HG03139 (cell line): ENCODE results near the gene ALOX12.

Experiments used
- ATAC-seq: cut with Tn5 transposase; IDR thresholded peaks from one replicate; pipeline ENCODE4 v1.9.1; 2021; ENCODE audit not compliant: unreplicated experiment

ALOX12 gene

DNA sequence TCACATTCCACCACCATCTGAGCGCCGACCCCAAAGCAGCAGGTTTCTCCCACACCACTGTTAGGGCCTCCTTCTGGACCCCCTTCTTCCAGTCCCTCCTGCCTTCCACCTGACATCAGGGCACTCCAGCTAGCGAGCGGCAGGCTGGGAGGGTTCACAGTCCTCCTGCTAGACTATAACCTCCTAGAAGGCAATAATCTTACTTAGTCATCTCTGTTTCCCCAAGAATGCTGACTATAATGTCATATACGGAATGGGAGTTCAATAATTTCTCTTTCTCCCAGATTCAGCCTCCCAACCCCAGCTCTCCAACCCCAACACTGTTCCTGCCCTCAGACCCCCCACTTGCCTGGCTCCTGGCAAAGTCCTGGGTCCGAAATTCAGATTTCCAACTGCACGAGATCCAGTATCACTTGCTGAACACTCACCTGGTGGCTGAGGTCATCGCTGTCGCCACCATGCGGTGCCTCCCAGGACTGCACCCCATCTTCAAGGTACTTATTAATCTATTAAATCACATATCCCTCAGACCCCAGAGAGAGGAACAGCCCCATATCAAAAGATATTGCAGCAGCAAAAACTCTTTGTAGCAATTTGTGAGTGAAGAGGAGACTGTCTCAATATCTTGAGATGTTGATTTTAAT is 5.6 kb downstream of the ALOX12 start:
- no peak for ATAC-seq

DNA sequence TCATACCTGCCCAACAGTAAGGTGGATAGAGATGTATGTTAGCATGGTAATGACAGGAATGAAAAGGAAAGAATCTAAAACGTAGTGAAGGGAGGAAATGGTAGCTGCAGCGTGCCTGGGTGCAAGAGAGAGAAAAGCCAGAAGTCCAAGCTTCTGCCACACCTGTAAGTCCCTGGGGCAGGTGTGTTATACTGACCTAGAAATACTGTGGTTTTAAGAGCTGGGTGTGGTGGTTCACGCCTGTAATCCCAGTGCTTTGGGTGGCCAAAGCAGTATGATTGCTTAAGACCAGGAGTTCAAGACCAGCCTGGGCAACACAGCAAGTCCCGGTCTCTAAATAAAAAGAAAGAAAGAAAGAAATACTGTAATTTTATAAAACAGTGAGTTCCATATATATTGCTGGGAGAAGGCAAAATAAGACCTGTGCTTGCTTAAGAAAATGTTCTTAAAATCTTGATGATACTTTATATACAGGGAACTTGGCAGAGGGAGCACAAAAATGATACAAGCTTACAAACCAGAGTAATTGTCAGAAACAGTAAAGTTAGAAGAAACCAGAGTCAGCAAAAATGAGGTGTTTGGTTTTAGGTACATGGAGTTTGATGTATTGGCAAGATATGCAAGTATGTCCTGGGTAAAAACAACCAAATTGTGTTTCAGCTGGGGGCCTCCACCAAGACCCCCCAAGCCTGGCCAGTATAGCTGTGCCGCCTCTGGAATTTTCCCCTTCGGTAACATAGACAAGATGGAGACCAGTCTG is 6.6 kb downstream of the ALOX12 start:
- no peak for ATAC-seq

DNA sequence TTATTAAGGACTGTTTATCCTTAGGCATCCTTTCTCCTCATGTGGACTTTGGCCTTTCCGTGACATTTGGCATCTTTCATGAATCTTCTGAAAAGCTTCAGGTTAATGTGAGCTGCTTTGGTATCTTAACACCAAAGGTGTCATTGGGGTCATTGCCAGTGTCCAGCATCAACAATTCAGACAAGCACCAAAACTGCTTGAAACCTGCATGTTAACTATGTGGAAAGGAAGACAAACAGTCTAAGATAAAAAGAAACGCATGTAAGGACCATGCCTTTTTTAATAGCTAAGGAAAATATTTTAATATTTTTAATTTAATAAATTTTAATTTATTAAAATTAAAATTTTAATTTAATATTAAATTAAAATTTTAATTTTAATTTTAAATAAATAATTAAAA is 7.9 kb downstream of the ALOX12 start:
- no peak for ATAC-seq

DNA sequence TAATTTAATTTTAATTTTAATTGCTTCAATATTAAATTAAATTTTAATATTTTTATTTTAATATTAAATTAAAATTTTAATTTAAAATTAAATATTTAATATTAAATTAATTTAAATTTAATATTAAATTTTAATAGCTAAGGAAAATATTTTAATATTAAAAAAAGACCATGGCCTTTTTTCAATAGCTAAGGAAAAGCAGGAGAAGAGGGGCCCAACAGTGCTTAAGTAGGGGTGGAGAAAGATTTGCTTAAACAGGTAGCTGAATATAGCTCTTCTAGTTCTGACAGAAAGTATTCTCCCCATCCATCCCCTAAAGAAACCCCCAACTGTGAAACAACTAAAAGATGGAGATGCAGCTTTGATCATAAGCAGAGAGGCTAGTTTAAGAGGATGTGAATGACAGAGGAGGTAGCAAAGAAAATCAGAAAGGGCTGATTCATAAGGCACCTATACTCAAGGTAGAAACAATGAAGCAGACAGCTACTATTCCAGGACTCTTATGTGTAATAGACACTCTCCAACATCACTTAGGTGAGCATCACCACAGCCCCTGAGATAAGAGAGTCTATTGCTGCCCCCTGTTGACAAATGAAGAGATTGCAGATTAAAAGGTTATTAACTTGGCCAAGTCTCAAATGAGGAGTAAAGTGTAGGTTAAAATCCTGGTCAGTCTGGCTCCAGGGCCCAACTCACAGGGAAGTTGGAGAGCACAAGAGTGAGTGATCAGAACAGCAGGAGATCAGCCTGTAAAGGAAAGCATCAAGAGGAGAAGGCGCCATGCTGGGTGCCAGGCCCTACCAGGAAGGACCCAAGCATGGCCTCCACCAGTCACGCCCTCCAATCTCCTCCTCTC is 8.8 kb downstream of the ALOX12 start:
- no peak for ATAC-seq

DNA sequence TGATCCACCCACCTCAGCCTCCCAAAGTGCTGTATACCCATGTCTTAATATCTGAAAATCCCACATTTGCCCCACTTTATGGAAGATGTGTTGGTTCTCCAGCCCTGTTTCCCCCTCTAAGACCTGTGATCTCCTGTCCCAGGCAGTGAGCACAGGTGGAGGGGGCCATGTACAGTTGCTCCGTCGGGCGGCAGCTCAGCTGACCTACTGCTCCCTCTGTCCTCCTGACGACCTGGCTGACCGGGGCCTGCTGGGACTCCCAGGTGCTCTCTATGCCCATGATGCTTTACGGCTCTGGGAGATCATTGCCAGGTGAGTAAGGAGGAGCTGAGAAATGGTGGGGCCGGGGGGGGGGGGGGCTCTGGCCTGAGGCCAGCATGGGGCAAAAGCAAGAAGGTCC is 9.9 kb downstream of the ALOX12 start:
- ATAC-seq, result no peak

DNA sequence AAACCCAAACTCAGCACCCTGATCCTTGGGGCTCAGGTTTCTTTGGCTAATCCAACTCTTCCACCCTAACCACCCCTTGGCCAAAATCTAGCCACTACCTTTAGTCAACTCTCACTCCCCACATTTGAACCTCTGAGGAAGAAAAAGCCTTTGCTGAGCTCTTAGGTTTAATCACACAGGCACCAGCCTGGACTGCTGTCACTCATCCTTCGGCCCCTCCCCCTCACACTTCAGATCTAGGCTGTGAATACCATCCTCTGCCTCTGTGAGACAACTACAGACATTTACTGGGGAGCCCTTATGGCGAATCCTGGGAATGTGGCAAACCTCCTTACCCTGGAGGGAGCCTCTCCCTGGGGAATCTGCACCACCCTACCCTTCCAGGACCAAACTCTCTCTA is 11.3 kb downstream of the ALOX12 start:
- no peak for ATAC-seq

DNA sequence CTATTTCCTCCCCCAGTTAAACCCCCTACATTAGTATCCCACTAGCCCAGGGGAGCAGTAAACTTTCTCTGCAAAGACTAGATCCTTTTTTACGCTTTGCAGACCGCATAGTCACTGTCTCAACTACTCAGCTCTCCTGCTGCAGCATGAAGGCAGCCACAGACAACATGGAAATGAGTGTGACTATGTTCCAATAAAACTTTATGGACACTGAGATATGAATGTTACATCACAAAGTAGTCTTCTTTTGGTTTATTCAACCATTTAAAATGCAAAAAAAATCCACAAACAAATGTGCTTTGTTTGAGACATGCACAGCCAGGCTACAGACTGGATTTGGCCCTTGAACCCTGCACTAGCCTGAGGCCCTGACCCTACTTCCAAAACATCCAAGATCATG is 14.7 kb downstream of the ALOX12 start:
- no peak for ATAC-seq

DNA sequence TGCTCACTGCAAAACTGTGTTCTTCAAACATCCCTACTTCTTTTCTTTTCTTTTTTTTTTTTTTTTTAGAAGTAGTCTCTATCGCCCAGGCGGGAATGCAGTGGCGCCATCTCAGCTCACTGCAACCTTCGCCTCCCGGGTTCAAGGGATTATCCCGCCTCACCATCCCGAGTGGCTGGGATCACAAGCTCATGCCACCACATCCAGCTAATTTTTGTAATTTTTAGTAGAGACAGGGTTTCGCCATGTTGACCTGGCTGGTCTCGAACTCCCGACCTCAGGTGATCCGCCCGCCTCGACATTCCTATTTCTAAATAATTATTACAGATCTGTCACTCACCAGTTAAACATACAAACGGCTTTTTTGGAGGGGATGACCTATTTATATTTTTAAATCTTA is 15.6 kb downstream of the ALOX12 start:
- no peak for ATAC-seq

DNA sequence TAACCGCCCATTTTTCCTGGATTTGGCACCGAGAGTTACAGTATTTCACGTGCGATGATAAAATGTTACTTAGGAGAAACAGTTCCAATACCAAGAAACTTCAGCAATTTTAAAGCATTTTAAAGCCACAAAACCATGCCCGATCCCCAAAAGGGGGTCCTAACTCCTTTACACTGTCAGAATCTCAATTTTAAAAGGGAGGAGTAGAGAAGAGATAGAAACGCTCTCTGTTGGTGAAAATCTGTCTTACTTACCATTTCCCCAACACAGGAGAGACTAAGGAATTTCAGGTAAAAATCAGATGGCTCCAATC is 16.0 kb downstream of the ALOX12 start:
- ATAC-seq, result no peak

DNA sequence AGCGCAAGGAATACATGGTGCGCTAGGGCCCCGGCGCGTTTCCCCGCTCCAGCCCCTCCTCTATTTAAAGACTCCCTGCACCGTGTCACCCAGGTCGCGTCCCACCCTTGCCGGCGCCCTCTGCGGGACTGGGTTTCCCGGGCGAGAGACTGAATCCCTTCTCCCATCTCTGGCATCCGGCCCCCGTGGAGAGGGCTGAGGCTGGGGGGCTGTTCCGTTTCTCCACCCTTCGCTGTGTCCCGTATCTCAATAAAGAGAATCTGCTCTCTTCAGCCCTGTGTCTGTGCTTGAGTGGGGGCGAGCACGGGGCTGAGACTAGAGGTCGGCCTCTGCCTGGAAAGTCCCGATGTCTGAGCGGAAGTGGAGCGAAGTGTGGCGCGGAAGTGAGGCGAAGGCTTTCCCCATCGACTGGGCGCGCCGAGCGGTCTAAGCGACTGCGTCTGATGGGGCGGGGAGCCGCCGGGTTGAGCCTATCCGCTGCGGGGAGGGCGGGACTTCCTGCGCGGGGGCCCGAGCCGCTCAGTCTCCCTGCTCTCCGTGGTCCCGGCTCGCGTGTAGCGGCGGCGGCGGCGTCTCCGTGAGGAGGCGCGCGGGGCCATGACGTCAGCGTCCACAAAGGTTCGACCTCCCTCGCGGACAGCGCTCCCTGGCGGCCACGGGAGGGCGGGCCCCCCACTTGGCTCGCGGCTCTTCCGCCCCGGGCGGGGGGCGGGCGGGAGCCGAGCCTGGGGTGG is 18.6 kb downstream of the ALOX12 start:
- ATAC-seq, result peak; percentile 68

DNA sequence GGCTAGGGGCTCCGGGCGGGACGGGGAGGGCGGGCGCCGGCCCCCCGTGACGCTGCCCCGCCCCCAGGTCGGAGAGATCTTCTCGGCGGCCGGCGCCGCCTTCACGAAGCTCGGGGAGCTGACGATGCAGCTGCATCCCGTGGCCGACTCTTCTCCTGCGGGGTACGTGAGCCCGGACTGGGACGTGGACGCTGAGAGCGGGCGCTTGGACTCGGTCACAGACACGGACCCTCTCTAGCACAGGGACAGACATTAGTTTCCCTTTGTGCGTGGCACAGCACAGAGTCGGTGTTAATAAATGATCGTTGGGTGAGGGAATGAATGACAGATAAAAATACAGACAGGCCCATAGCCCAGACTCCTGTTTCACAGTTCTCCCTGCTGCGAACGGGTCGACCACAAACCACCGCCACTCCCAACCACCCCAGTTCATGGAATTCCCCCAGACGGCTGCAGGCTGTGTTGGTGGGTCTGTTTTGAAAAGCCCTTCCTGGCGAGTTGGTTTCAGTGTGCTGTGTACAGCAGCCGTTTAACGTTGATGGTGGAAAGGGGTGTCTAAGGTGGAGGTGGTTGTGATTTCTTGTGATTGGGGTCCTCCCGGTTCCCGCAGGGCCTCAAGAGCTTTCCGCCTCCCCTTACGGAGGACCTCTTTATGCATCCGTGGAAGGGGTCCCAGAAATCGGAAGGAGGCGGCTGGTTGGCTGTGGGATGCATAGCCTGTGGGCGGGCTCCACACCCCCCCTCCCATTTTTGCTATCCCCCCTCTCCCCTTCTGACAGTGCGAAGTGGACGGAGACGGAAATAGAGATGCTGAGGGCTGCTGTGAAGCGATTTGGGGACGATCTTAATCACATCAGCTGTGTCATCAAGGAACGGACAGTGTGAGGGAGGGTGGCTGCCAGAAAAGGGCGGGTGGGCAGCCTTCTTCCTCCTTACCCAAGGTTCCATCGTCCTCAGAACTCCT is 19.4 kb downstream of the ALOX12 start:
- peak; percentile 34 for ATAC-seq

DNA sequence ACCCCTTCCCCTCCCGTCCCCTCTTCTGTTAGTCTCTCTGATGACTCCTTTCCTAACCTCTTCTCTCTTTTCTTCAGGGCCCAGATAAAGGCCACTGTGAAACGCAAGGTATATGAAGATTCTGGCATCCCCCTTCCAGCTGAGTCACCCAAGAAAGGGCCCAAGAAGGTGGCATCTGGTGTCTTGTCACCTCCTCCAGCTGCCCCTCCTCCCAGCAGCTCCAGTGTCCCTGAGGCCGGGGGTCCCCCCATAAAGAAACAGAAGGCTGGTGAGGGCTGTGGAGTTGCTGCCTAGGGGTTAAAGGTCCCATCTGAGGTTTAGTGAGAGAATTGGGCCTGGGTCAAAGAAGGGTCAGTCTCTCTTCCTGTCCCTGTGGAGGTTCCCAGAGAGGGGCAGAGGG is 20.6 kb downstream of the ALOX12 start:
- ATAC-seq, result no peak

DNA sequence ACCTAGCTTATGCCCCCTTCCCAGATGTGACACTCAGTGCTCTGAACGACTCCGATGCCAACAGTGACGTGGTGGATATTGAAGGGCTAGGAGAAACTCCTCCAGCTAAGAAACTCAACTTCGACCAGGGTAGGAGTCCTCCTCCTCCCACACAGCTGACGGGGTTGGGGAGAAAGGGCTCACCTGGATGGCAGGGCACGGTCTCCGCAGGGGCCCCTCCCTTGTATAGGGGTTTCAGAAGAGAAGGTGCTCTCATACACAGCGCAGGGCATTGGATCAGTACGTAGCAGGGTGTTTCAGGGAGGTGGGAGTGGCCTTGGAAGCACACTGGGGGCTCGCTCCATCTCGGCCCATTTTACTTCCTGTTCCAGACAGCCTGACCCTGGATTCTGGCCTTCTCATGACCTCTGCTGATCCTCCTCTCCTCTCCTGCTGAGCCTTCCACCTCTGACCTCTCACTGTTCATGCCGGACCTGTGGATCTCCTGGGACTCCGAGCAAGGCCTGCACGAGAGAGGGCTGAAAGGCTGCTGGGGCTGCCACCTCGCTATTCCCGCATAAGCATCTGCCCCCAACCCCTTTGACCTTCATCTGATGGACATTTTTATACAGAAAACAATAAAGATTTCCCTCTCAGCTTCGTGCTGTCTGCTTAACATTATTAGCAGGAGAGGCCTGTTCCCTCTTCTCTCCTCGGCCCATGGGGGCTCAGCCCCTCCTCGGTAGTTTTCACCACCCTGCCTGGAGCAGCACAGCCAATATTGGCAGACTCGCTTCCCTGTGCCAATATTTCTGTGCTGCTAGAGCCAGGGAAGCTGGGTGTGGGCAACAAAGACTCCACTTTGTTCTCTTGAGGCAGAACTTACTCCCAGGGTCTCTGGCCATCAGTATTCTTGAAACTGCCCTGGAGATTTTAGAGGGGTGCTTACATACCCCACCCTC is 21.3 kb downstream of the ALOX12 start:
- ATAC-seq, result no peak

DNA sequence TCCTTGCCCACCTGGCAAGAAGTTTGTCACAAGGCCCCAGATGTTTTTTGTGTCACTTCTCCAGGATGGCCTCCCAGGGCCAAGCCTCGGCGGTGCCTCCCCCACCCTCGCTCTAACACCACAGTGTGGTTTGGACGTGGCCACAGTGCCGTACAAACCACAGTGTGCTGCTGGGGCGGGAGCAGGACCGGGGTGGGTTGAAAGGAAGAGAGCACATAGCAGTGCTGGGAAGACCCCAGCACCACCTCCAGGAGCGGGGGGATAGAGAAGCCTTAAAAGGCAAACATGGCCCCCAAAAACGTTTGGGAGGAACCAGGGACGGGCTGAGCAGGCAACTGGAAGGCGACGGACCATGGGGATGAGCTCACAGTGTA is 22.0 kb downstream of the ALOX12 start:
- ATAC-seq, result no peak

DNA sequence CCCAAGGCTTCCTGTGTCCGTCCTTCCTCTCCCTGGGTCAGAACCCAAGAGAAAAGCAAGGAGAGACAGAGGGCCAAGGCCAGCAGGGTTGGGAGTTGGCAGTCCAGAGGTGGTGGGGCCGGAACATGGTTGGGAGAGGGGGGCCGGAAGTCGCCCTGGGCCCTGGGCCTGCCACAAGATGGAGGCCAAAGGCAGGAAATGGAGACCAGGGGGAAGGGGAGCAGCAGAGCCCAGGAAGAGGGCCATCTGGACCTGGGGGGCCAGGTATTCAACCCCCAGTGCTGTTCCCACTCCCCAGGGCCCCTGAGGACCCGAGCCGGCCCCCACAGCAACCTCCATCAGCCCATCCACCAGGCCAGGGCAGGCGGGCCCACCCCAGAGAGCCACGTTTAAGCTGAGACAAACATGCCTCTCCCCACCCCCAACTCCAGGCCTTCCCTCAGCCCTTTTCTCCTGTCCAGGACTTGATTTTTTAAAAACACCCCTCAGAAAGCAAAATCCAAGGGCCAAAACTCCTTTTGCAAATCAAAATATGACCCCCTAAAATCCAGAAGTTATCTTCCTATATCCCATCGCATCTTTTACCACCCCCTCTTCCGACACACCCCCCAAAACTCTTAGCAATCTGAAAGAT is 22.6 kb downstream of the ALOX12 start:
- no peak for ATAC-seq

DNA sequence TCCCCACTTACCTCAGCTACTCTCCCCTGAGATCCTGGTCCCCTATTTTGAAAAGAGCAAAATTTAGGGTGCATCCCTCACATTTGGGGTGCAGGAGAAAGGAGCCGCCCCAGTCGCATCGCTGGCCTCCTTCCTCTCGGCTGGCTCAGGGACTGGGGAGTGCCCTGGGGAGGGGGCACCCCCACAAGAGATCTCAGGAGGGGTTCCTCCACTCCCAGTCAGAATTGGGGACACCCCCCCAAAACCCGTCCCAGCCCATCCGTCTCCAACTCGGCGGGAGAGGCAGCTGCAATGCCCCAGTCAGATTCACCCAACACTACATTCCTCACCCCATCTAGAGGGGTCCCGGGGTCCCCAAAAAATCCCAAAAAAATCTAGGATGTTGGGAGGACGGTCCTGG is 23.5 kb downstream of the ALOX12 start:
- no peak for ATAC-seq

DNA sequence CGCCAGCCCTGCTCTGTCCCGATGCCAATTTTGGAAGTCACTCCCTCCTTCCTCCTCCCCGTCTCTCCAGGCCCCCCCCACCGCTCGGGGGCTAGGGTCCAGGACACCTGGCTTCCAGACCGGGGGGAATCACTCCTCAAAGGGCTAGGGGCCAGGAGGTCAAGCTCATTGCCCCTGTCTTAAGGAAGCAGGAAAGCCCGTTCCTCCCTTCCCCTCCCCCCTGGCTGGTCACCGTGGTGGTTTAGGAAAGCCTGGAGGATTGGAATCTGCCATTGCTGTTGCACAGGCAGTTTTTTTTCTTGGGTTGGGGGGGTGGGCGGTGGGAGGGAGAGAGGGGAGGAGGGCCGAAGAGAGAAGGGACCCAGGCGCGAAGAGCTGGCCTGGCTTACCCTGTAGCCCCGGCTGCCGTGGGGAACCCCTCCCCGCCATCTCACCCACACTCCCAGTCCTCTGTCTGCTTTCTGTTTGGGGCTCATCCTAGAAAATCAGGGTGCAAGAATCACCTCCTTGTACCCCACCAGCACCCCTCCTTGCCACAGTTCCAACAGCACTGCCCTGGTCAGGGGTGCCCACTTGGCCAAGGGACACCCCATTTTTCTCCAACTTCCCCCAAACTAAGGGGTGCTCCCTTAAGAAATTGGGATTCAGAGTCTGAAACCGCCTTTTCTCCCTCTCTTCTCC is 24.1 kb downstream of the ALOX12 start:
- no peak for ATAC-seq
